ENCODE measurements around the gene SBF1.

DNA sequence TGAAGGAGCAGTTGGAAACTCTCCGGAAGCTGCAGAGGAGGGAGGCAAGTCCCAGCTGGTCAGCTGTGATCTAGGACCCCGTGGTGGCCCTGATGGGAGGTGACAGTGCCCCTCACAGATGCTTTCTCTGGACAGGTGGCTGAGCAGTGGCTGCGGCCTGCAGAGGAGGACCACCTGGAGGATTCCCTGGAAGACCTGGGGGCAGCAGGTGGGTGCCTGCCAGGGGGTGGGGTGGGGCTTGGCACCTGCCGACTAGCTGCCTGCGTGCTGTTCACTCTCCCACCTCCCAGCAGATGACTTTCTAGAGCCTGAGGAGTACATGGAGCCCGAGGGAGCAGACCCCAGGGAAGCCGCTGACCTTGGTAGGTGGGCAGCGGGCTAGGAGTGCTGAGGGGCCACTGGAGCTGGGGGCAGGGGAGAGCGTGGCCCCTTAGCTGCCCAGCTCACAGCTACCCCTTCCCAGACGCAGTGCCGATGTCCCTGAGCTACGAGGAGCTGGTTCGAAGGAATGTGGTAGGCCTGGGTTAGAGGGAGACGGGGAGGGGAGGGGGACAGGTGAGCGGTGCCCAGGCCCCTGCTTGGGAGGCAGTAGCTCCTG is 47.5 kb upstream of the SBF1 start:
- TF ChIP-seq, protein P1, sequence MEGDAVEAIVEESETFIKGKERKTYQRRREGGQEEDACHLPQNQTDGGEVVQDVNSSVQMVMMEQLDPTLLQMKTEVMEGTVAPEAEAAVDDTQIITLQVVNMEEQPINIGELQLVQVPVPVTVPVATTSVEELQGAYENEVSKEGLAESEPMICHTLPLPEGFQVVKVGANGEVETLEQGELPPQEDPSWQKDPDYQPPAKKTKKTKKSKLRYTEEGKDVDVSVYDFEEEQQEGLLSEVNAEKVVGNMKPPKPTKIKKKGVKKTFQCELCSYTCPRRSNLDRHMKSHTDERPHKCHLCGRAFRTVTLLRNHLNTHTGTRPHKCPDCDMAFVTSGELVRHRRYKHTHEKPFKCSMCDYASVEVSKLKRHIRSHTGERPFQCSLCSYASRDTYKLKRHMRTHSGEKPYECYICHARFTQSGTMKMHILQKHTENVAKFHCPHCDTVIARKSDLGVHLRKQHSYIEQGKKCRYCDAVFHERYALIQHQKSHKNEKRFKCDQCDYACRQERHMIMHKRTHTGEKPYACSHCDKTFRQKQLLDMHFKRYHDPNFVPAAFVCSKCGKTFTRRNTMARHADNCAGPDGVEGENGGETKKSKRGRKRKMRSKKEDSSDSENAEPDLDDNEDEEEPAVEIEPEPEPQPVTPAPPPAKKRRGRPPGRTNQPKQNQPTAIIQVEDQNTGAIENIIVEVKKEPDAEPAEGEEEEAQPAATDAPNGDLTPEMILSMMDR (conservative IDR thresholded peaks at IDR 0.05 in 1 of 2, IDR thresholded peaks at IDR 0.05 in 1 of 2; ENCODE audit: low read depth in 1 of 2, low read length in 2 of 2) = no peak
- TF ChIP-seq EZH2 (IDR thresholded peaks at IDR 0.05; ENCODE audit: low read length, missing control alignments) = no peak
